Activated CD4-positive, alpha-beta memory T cell treated with anti-CD3 and anti-CD28 coated beads for 36 hours (primary cell): ENCODE results near the gene TRAFD1. TPM values are rescaled to one million over a fixed set of nuclear protein-coding genes. Genes with fewer than 3 reads are reported as not detected.

ENCODE experiments used
- CTCF ChIA-PET: fragments of 350-600 bp; sonication (Branson Sonifier 250); formaldehyde crosslinking; loops from one replicate; lab custom pipeline; 2021; ENCODE audit warnings: antibody characterized with exemption, inconsistent platforms; lab: Charles Lee
- POLR2A ChIA-PET: fragments of 350-600 bp; sonication (Branson Sonifier 250); formaldehyde crosslinking; loops from one replicate; lab custom pipeline; 2021; ENCODE audit warnings: antibody characterized with exemption; lab: Charles Lee
- DNase-seq: peaks from one replicate; pipeline ENCODE4 v3.0.0-alpha.2; 2020
- H3K27ac Mint-ChIP-seq: one replicate; pipeline ENCODE4 v1.8.0; 2021; ENCODE audit warnings: mixed read lengths
- H3K27me3 Mint-ChIP-seq: one replicate; pipeline ENCODE4 v1.8.0; 2021; ENCODE audit warnings: mixed read lengths
- H3K36me3 Mint-ChIP-seq: one replicate; pipeline ENCODE4 v1.8.0; 2021; ENCODE audit warnings: mixed read lengths
- H3K4me1 Mint-ChIP-seq: one replicate; pipeline ENCODE4 v1.8.0; 2021; ENCODE audit warnings: low read depth, mixed read lengths
- H3K4me3 Mint-ChIP-seq: one replicate; pipeline ENCODE4 v1.8.0; 2021; ENCODE audit warnings: mild to moderate bottlenecking, mixed read lengths
- H3K9me3 Mint-ChIP-seq: one replicate; pipeline ENCODE4 v1.8.0; 2021; ENCODE audit warnings: mixed read lengths
- intact Hi-C: fragments of 100-400 bp; cut with micrococcal nuclease; formaldehyde crosslinking; loops from one replicate; pipeline ENCODE4 v1.15.1; 2023
- total RNA-seq, 2 experiments: library from RNA; stranded (reverse); gene quantifications; one replicate each; pipeline ENCODE4 v1.2.3, GENCODE V29; 2021

Gene TRAFD1
- total RNA-seq, 2 experiments from 2014 or later, result 56.4 to 61.8 TPM

- ChIA-PET CTCF (interaction anchor here (0.6 kb wide), 1 partner anchor 205 kb away, joined by 3 read pairs; no protein-coding TSS in a partner anchor), POLR2A (interaction anchor here (0.6 to 1.8 kb wide), 3 partner anchors 53 to 191 kb away, joined by 4 to 7 read pairs (median 6); partner anchors contain the start of gene TRAFD1)
- peak; percentile 69 for DNase-seq
- Mint-ChIP-seq H3K4me3 (no peak overlapping the region), H3K4me1 (peaks cover 20% of the 10 kb centered on the region), H3K9me3 (no peaks in the 10 kb centered on the region), H3K27ac (peak overlapping the region; percentile 46), H3K36me3 (peaks cover 17% of the 10 kb centered on the region), H3K27me3 (no peaks in the 10 kb centered on the region)
- intact Hi-C loops, result loop anchor here (1.0 to 10.0 kb wide), 4 partner anchors 53 to 239 kb away; no protein-coding TSS in a partner anchor
These were observed 58.0 kb downstream of the TRAFD1 start for GRCh38 chr12:112183141-112184021.

DNA sequence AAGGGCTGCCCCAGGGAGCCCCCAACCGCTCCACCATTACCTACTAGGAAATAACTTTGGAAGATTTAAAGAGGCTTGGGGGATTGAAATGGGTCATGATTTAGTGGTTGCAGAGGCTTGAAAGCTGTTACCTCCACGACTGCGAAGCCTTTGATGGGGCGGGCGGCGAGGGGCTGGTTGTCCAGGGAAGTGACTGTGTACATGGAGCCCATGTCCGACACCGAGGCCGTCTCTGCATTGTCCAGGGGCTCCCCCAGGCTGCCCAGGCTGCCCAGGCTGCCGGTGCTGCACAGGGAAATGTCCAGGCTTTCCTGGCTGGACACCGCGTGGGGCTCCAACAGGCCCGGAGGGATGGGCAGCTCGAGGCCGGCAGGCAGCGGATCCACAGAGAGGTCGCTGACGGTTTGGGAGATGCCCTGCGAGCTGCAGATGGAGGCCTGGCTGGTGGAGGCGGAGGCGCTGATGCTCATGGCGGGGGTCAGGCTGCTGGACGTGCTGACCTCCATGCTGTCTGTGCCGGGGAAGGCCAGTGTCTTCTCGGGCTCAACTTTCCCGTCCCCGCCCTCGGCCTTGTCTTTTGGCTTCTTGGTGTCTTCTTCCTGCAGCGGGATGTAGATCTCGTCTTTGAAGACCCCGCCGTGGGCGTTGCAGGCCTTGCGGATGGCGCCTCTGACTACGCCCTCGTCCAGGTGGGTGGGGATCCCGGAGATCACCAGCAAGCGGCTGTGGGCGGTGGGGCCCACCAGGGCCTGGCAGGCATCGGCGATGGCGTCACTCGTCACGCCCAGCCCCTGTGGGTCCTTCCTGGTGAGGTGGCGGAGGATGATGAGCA lies 58.9 kb downstream of the TRAFD1 start:
- H3K9me3 Mint-ChIP-seq, result no peaks in the 10 kb centered on the region
- intact Hi-C loops, result loop anchor here (10.0 kb wide), 1 partner anchor 239 kb away; no protein-coding TSS in a partner anchor

DNA sequence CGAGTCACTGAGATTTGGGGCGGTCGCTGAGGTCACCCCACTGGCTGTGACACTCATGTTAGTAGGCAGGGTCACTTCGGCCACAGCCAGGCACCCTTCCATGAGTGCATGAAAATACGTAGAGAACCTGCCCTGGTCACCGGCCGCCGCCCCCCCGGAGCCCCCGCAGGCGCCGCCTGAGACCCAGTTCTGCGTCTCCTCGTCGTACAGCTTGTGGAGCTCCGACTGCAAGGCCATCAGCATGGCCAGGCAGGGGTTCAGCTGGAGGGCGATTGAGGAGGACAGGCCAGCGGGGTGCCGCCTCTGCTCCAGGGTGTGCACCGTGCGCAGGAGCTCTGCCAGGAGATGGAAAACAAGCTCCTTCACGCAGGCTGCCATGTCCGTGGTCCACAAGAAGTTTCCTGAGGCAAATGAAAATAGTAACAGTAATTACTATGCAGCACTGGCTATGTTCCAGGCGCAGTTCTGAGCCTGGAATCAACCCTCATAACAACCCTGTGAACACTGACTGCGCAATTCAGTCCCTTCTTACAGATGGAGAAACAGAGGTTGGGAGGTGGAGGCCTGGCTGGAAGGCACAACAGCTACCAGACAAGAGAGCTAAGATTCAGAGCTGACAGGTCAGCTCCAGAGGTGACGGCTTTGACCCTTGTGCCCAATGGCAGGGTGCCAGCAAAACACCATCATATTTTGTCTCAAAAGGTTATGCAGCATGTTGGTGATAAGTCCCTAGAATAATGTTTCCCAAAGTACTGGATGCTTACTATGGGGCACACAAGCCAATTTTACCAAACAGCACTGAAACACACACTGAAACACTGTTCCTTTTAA lies 59.9 kb downstream of the TRAFD1 start:
- no peak for DNase-seq
- Mint-ChIP-seq H3K4me3 (no peak overlapping the region), H3K27me3 (no peaks in the 10 kb centered on the region), H3K36me3 (peaks cover 17% of the 10 kb centered on the region), H3K9me3 (no peaks in the 10 kb centered on the region), H3K4me1 (peaks cover 19% of the 10 kb centered on the region), H3K27ac (no peak overlapping the region)
- CTCF ChIA-PET, result interaction anchor here (2.0 kb wide), 1 partner anchor 13 kb away, joined by 6 read pairs; no protein-coding TSS in a partner anchor
- intact Hi-C loops, result loop anchor here (10.0 kb wide), 1 partner anchor 241 kb away; no protein-coding TSS in a partner anchor
- POLR2A ChIA-PET, result no interaction called here

More for the DNA sequence above, 58.9 kb downstream of the TRAFD1 start:
- Mint-ChIP-seq H3K36me3 (peaks cover 15% of the 10 kb centered on the region), H3K4me3 (no peak overlapping the region), H3K27ac (no peak overlapping the region), H3K27me3 (no peaks in the 10 kb centered on the region), H3K4me1 (peaks cover 20% of the 10 kb centered on the region)
- POLR2A ChIA-PET, result interaction anchor here (1.7 to 1.8 kb wide), 2 partner anchors 54 to 58 kb away, joined by 6 to 7 read pairs; partner anchors contain the start of gene TRAFD1
- DNase-seq, result no peak
- CTCF ChIA-PET, result no interaction called here

DNA sequence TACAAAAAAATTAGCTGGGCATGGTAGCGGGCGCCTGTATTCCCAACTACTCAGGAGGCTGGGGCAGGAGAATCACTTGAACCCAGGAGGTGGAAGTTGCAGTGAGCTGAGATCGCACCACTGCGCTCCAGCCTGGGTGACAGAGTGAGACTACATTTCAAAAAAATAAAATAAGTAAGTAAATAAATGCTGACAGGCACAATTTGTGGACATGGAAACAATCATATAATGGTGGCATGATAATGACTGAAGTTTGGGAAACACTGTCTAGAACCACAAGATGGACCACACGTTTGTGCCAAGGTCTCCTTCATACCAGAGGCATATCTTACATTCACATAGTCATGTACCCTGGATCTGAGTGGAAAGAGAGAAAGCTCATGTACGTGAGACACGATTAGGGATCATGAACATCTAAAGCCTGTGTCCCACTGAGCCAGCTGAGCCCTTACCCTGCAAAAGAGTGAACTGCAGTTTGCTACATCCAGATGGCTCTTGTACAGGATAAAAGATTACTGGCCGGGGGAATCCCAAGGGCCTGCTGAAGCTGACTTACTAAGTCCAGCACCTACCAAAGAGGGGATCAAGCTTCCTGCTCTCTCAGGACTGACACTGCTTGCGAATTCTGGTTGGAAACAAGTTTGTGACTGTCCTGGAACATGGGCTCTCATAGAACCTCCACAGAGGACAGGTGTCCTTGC lies 62.9 kb downstream of the TRAFD1 start:
- Mint-ChIP-seq H3K27ac (no peak overlapping the region), H3K4me1 (peaks cover 7% of the 10 kb centered on the region), H3K36me3 (peaks cover 19% of the 10 kb centered on the region), H3K9me3 (no peaks in the 10 kb centered on the region), H3K4me3 (no peak overlapping the region), H3K27me3 (no peaks in the 10 kb centered on the region)
- intact Hi-C loops, result loop anchor here (10.0 kb wide), 1 partner anchor 243 kb away; no protein-coding TSS in a partner anchor
- CTCF ChIA-PET, result no interaction called here
- DNase-seq, result no peak
- POLR2A ChIA-PET, result no interaction called here

GRCh38 chr12:112190231-112191025 lies 65.1 kb downstream of the TRAFD1 start:
- no peak for DNase-seq
- H3K27ac Mint-ChIP-seq, result no peak overlapping the region
- peaks cover 16% of the 10 kb centered on the region for H3K36me3 Mint-ChIP-seq
- POLR2A ChIA-PET, result no interaction called here
- H3K4me1 Mint-ChIP-seq, result no peaks in the 10 kb centered on the region
- CTCF ChIA-PET, result no interaction called here
- no peak overlapping the region for H3K4me3 Mint-ChIP-seq
- no peaks in the 10 kb centered on the region for H3K9me3 Mint-ChIP-seq
- H3K27me3 Mint-ChIP-seq, result no peaks in the 10 kb centered on the region
- intact Hi-C loops, result no loop called here

DNA sequence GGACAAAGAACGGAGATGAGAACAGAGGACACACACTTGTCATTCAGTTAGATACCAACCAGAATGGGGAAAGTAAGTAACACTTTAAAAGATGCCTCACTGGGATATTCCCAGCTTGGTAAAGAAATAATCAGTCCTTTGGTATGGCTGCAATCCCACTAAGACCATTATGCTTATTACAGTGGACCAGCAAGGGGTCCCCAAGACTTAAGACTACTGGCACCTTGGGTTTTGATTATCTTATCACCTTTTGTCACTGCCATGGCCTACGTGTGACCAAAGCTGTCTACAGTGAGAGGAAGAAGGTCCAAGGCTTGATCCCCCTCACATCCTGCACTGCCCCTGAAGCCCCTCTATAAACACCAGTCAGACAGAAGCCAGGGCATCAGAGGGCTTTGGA lies 65.8 kb downstream of the TRAFD1 start:
- ChIA-PET POLR2A (no interaction called here), CTCF (no interaction called here)
- Mint-ChIP-seq H3K36me3 (peaks cover 15% of the 10 kb centered on the region), H3K27ac (no peak overlapping the region), H3K4me3 (no peak overlapping the region), H3K9me3 (no peaks in the 10 kb centered on the region), H3K27me3 (no peaks in the 10 kb centered on the region), H3K4me1 (no peaks in the 10 kb centered on the region)
- intact Hi-C loops, result no loop called here
- no peak for DNase-seq

- ChIA-PET CTCF (no interaction called here), POLR2A (no interaction called here)
- Mint-ChIP-seq H3K36me3 (peaks cover 15% of the 10 kb centered on the region), H3K4me1 (no peaks in the 10 kb centered on the region), H3K27ac (no peak overlapping the region), H3K4me3 (no peak overlapping the region), H3K27me3 (no peaks in the 10 kb centered on the region), H3K9me3 (no peaks in the 10 kb centered on the region)
- intact Hi-C loops, result no loop called here
- DNase-seq, result no peak
These were observed 66.5 kb downstream of the TRAFD1 start for GRCh38 chr12:112191840-112192321.

GRCh38 chr12:112192475-112192874 lies 67.1 kb downstream of the TRAFD1 start:
- Mint-ChIP-seq H3K9me3 (no peaks in the 10 kb centered on the region), H3K27ac (no peak overlapping the region), H3K4me1 (no peaks in the 10 kb centered on the region), H3K36me3 (peaks cover 15% of the 10 kb centered on the region), H3K27me3 (no peaks in the 10 kb centered on the region), H3K4me3 (no peak overlapping the region)
- POLR2A ChIA-PET, result no interaction called here
- no peak for DNase-seq
- intact Hi-C loops, result no loop called here
- CTCF ChIA-PET, result no interaction called here

- intact Hi-C loops, result no loop called here
- no peak for DNase-seq
- Mint-ChIP-seq H3K27me3 (no peaks in the 10 kb centered on the region), H3K27ac (no peak overlapping the region), H3K9me3 (no peaks in the 10 kb centered on the region), H3K36me3 (peaks cover 20% of the 10 kb centered on the region), H3K4me3 (no peak overlapping the region), H3K4me1 (no peaks in the 10 kb centered on the region)
- CTCF ChIA-PET, result interaction anchor here (1.1 kb wide), 1 partner anchor 193 kb away, joined by 4 read pairs; no protein-coding TSS in a partner anchor
- POLR2A ChIA-PET, result no interaction called here
These were observed 69.4 kb downstream of the TRAFD1 start for GRCh38 chr12:112194601-112195247.
